Peyer's patch (tissue), 4 donors: ENCODE data around the gene PIGW. TPM values are rescaled to one million over a fixed set of nuclear protein-coding genes. Genes with fewer than 3 reads are reported as not detected.

Experiments
- small RNA-seq, 2 donors: library from RNA; depleted of rRNA; stranded (forward); fragments of <200 nt; gene quantifications; one replicate each; pipeline ENCODE3, GENCODE V24; 2016
- total RNA-seq, 4 donors: library from RNA; depleted of rRNA; stranded (reverse); fragments of >200 nt; gene quantifications; one replicate each; pipeline ENCODE4 v1.1.0, GENCODE V29; 2016

Gene PIGW
- total RNA-seq, 4 donors from 2014 or later: 2.5 to 4.4 (median 4.3) TPM; not detected in 1

Small RNA genes within 50 kb of the gene (small RNA-seq; reads per million reads assigned to genes)
- 0 reads per million in 2 donors for gene RNA5SP439

Other genes starting within 250 kb of the PIGW start
- 1 to 10 TPM in 1 of 4 donors, not detected in 3; 8.4 TPM for gene TBC1D3G, start 211.1 kb upstream of the PIGW start, total RNA-seq
- not detected for gene TBC1D3H, start 146.6 kb upstream of the PIGW start, total RNA-seq
- 10 to 100 TPM; 13.8 to 29.7 (median 17.9) TPM for gene ZNHIT3, start 48.3 kb upstream of the PIGW start, total RNA-seq
- gene MYO19, start 119 bp upstream of the PIGW start, total RNA-seq: 100 to 1,000 TPM; 150 to 286 (median 213) TPM
- 100 to 1,000 TPM in 1 of 4 donors, 10 to 100 TPM in 3; 90.5 to 124 (median 96.8) TPM for gene GGNBP2, start 9.9 kb downstream of the PIGW start, total RNA-seq
- gene DHRS11, start 56.9 kb downstream of the PIGW start, total RNA-seq: 100 to 1,000 TPM in 3 of 4 donors, 10 to 100 TPM in 1; 63.5 to 436 (median 424) TPM
- 10 to 100 TPM in 3 of 4 donors, 1 to 10 TPM in 1; 6.6 to 18.8 (median 13.9) TPM for gene MRM1, start 66.6 kb downstream of the PIGW start, total RNA-seq